ENCODE measurements around the gene PLEKHG3. TPM values are rescaled to one million over a fixed set of nuclear protein-coding genes. Genes with fewer than 3 reads are reported as not detected.

Gene PLEKHG3
- total and polyA plus RNA-seq, 2 of the 4 experiments (the other 2 are of a cell fraction): 8.2 to 8.4 TPM

DNA sequence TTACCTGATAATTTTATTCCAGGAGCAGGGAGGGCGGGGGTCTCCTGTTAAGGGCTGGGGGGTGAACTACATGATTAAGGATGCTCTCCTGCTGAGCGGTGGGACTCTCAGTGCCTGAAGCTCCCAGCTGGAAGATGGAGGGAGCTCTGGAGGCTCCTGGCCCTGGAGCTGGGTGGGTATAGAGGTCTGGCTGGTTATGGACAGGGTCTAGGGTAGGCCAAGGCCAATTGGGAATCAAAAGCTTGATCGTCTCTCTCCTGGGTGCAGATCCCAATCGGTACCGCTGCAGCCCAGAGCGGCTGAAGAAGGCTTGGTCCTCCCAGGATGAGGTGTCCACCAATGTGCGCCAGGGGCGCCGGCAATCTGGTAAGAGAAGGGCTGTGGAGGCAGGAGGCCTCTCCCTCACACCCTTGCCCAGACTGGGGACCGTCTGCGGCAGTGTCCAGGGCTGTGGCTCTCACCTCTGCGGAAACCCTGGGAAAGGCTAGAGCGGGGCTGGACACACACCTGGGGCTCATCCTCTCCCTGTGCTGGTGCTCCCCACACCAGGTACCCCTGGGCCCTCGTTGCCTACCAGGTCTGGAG, 28.4 kb downstream of the PLEKHG3 start:
- 93% methylated on average over 3 of the region's 14 CpGs; no CpG with 5 or more reads in 1 of the 2 experiments for WGBS, 2 experiments (ENCODE audit: extremely low coverage in 2 of 2, insufficient read length in 1 of 2)
- no peak overlapping the region for H2BK20ac ChIP-seq (ENCODE audit: low read depth, low read length)
- no peaks in the 10 kb centered on the region for H3K79me1 ChIP-seq (ENCODE audit: low read depth in 1 of 2, low read length in 2 of 2)
- no peaks in the 10 kb centered on the region for H3K9me3 ChIP-seq (ENCODE audit: control insufficient read depth, insufficient read depth, low read length)
- no peak overlapping the region for H4K8ac ChIP-seq (ENCODE audit: low read depth in 2 of 2, low read length in 2 of 2)
- peaks cover 28% of the 10 kb centered on the region for H3K36me3 ChIP-seq (ENCODE audit: control insufficient read depth, insufficient read depth, low read length)
- no peaks in the 10 kb centered on the region for H4K20me1 ChIP-seq (ENCODE audit: insufficient read depth, low read length)
- no peak overlapping the region for H4K5ac ChIP-seq (ENCODE audit: low read depth, low read length)
- H3K4me2 ChIP-seq (ENCODE audit: low read depth, low read length): no peak overlapping the region
- ChIA-PET CTCF (no interaction called here), POLR2A (ENCODE audit: unreplicated experiment) (no interaction called here)
- no peak overlapping the region for H3K4me3 ChIP-seq (ENCODE audit: insufficient read depth, low read depth, low read length)
- H3K56ac ChIP-seq (ENCODE audit: extremely low read depth, insufficient read depth, low read length): no peak overlapping the region
- no peak overlapping the region for H3K9ac ChIP-seq (ENCODE audit: low read depth, low read length)
- H3K23ac ChIP-seq (ENCODE audit: low read depth, low read length): no peak overlapping the region
- in situ Hi-C loops (cut with MboI; ENCODE audit: low sequenced_read_pairs) (no loop called here), intact Hi-C loops (cut with micrococcal nuclease) (no loop called here), dilution Hi-C loops (cut with HindIII; ENCODE audit: low sequenced_read_pairs, unreplicated experiment) (no loop called here)
- TF ChIP-seq NFE2L2 (IDR thresholded peaks at IDR 0.05; ENCODE audit: low read depth, low read length) (no peak), FOS (IDR thresholded peaks at IDR 0.05; ENCODE audit: low read depth, low read length) (no peak), SMC3 (IDR thresholded peaks at IDR 0.05; ENCODE audit: low read depth, low read length) (no peak), CEBPB (IDR thresholded peaks at IDR 0.05; ENCODE audit: low read depth, low read length) (no peak), RCOR1 (IDR thresholded peaks at IDR 0.05; ENCODE audit: insufficient replicate concordance, low read length) (no peak), CHD1 (IDR thresholded peaks at IDR 0.05; ENCODE audit: low read depth, low read length) (no peak), MAFK (IDR thresholded peaks at IDR 0.05; ENCODE audit: low read depth, low read length) (no peak), RFX5 (IDR thresholded peaks at IDR 0.05; ENCODE audit: low read depth, low read length) (no peak)
- TF ChIP-seq, protein P1, sequence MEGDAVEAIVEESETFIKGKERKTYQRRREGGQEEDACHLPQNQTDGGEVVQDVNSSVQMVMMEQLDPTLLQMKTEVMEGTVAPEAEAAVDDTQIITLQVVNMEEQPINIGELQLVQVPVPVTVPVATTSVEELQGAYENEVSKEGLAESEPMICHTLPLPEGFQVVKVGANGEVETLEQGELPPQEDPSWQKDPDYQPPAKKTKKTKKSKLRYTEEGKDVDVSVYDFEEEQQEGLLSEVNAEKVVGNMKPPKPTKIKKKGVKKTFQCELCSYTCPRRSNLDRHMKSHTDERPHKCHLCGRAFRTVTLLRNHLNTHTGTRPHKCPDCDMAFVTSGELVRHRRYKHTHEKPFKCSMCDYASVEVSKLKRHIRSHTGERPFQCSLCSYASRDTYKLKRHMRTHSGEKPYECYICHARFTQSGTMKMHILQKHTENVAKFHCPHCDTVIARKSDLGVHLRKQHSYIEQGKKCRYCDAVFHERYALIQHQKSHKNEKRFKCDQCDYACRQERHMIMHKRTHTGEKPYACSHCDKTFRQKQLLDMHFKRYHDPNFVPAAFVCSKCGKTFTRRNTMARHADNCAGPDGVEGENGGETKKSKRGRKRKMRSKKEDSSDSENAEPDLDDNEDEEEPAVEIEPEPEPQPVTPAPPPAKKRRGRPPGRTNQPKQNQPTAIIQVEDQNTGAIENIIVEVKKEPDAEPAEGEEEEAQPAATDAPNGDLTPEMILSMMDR (conservative IDR thresholded peaks at IDR 0.05; ENCODE audit: low read depth, low read length): no peak
- TF ChIP-seq, protein P2, sequence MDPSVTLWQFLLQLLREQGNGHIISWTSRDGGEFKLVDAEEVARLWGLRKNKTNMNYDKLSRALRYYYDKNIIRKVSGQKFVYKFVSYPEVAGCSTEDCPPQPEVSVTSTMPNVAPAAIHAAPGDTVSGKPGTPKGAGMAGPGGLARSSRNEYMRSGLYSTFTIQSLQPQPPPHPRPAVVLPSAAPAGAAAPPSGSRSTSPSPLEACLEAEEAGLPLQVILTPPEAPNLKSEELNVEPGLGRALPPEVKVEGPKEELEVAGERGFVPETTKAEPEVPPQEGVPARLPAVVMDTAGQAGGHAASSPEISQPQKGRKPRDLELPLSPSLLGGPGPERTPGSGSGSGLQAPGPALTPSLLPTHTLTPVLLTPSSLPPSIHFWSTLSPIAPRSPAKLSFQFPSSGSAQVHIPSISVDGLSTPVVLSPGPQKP (IDR thresholded peaks at IDR 0.05; ENCODE audit: borderline replicate concordance, low read depth, low read length): no peak
- H3K14ac ChIP-seq (replicated peaks; ENCODE audit: low read depth, low read length): no peak overlapping the region
- no peak overlapping the region for H2BK120ac ChIP-seq (ENCODE audit: low read depth, low read length)
- no peak overlapping the region for H3K4ac ChIP-seq (ENCODE audit: low read depth, low read length)
- H2AK9ac ChIP-seq (replicated peaks; ENCODE audit: low read depth, low read length, poor library complexity): no peak overlapping the region
- ATAC-seq (ENCODE audit: low read depth) (no peak), DNase-seq (no peak)
- no peak overlapping the region for H2AFZ ChIP-seq (replicated peaks; ENCODE audit: low read length, poor library complexity)
- no TSS peak for BruUV-seq (replicated peaks)
- no peaks in the 10 kb centered on the region for H3K27me3 ChIP-seq (ENCODE audit: control insufficient read depth, insufficient read depth, low read length)
- H3K4me1 ChIP-seq (ENCODE audit: control insufficient read depth, insufficient read depth, low read length): no peaks in the 10 kb centered on the region
- no peak overlapping the region for H2AK5ac ChIP-seq (ENCODE audit: low read depth, low read length)
- H3K18ac ChIP-seq (ENCODE audit: low read depth, low read length): no peak overlapping the region
- H4K91ac ChIP-seq (ENCODE audit: insufficient read depth, low read depth, low read length): no peak overlapping the region
- H2BK15ac ChIP-seq (ENCODE audit: low read depth, low read length): no peak overlapping the region
- no peak overlapping the region for H2BK5ac ChIP-seq (ENCODE audit: low read depth, low read length, poor library complexity, severe bottlenecking)
- H3K9me1 ChIP-seq (ENCODE audit: insufficient read depth, low read length): peaks cover 2% of the 10 kb centered on the region; the same call in 1 of the 2 replicates
- no peak overlapping the region for H3K27ac ChIP-seq (ENCODE audit: insufficient read depth, low read length)
